ENCODE data around the gene ELP1.
"Not testable (repeated sequence)": the region's sequence is repeated elsewhere in the genome, so short reads cannot be mapped to it uniquely, and the experiment has no call there.

ELP1 gene

GRCh38 chr9:108897324-108898096 is 36.4 kb downstream of the ELP1 start:
- Histone ChIP-seq H3K36me3 (ENCODE audit: insufficient read depth, low read length) (peaks cover 75% of the 10 kb centered on the region), H3K9ac (ENCODE audit: low read depth, low read length) (no peak overlapping the region), H3K4me3 (ENCODE audit: low read length) (no peak overlapping the region), H3K4me2 (ENCODE audit: low read length) (no peak overlapping the region), H3K4me1 (ENCODE audit: control insufficient read depth, insufficient read depth, low read length) (no peaks in the 10 kb centered on the region), H3K27me3 (ENCODE audit: control insufficient read depth, insufficient read depth, low read length) (no peaks in the 10 kb centered on the region), H3K9me3 (replicated peaks; ENCODE audit: low read length) (no peaks in the 10 kb centered on the region)

- Histone ChIP-seq H3K36me3 (ENCODE audit: insufficient read depth, low read length) (peaks cover 85% of the 10 kb centered on the region), H3K9ac (ENCODE audit: low read depth, low read length) (no peak overlapping the region), H3K27me3 (ENCODE audit: control insufficient read depth, insufficient read depth, low read length) (no peaks in the 10 kb centered on the region), H3K4me2 (ENCODE audit: low read length) (no peak overlapping the region), H3K4me3 (ENCODE audit: low read length) (no peak overlapping the region), H3K4me1 (ENCODE audit: control insufficient read depth, insufficient read depth, low read length) (no peaks in the 10 kb centered on the region), H3K9me3 (replicated peaks; ENCODE audit: low read length) (no peaks in the 10 kb centered on the region)
Observed at GRCh38 chr9:108894225-108894997, 39.5 kb downstream of the ELP1 start.

GRCh38 chr9:108889649-108890067 is 44.3 kb downstream of the ELP1 start:
- Histone ChIP-seq H3K27me3 (ENCODE audit: control insufficient read depth, insufficient read depth, low read length) (no peaks in the 10 kb centered on the region), H3K9me3 (replicated peaks; ENCODE audit: low read length) (no peaks in the 10 kb centered on the region), H3K4me3 (ENCODE audit: low read length) (no peak overlapping the region), H3K36me3 (ENCODE audit: insufficient read depth, low read length) (peaks cover 53% of the 10 kb centered on the region), H3K4me1 (ENCODE audit: control insufficient read depth, insufficient read depth, low read length) (peaks cover 8% of the 10 kb centered on the region), H3K4me2 (ENCODE audit: low read length) (no peak overlapping the region), H3K9ac (ENCODE audit: low read depth, low read length) (no peak overlapping the region)

GRCh38 chr9:108886594-108887271 is 47.2 kb downstream of the ELP1 start:
- H3K9me3 ChIP-seq (replicated peaks; ENCODE audit: low read length); H3K4me2 ChIP-seq (ENCODE audit: low read length); H3K27me3 ChIP-seq (ENCODE audit: control insufficient read depth, insufficient read depth, low read length); H3K4me3 ChIP-seq (ENCODE audit: low read length); H3K9ac ChIP-seq (ENCODE audit: low read depth, low read length); H3K4me1 ChIP-seq (ENCODE audit: control insufficient read depth, insufficient read depth, low read length): not testable (repeated sequence)
- H3K36me3 ChIP-seq (ENCODE audit: insufficient read depth, low read length), result peaks cover 37% of the 10 kb centered on the region

- no peak overlapping the region for H3K4me2 ChIP-seq (ENCODE audit: low read length)
- no peaks in the 10 kb centered on the region for H3K9me3 ChIP-seq (replicated peaks; ENCODE audit: low read length)
- no peak overlapping the region for H3K4me3 ChIP-seq (ENCODE audit: low read length)
- no peaks in the 10 kb centered on the region for H3K27me3 ChIP-seq (ENCODE audit: control insufficient read depth, insufficient read depth, low read length)
- H3K36me3 ChIP-seq (ENCODE audit: insufficient read depth, low read length), result peaks cover 35% of the 10 kb centered on the region
- peaks cover 8% of the 10 kb centered on the region for H3K4me1 ChIP-seq (ENCODE audit: control insufficient read depth, insufficient read depth, low read length)
- H3K9ac ChIP-seq (ENCODE audit: low read depth, low read length), result no peak overlapping the region
Observed at GRCh38 chr9:108885643-108886348, 48.1 kb downstream of the ELP1 start.

- peaks cover 31% of the 10 kb centered on the region for H3K36me3 ChIP-seq (ENCODE audit: insufficient read depth, low read length)
Observed at GRCh38 chr9:108884701-108885100, 49.2 kb downstream of the ELP1 start.

GRCh38 chr9:108883085-108883484 is 50.8 kb downstream of the ELP1 start:
- Histone ChIP-seq H3K27me3 (ENCODE audit: control insufficient read depth, insufficient read depth, low read length) (no peaks in the 10 kb centered on the region), H3K9me3 (replicated peaks; ENCODE audit: low read length) (no peaks in the 10 kb centered on the region), H3K4me2 (ENCODE audit: low read length) (no peak overlapping the region), H3K36me3 (ENCODE audit: insufficient read depth, low read length) (peaks cover 37% of the 10 kb centered on the region), H3K9ac (ENCODE audit: low read depth, low read length) (no peak overlapping the region), H3K4me3 (ENCODE audit: low read length) (no peak overlapping the region), H3K4me1 (ENCODE audit: control insufficient read depth, insufficient read depth, low read length) (peaks cover 8% of the 10 kb centered on the region)

More at GRCh38 chr9:108884701-108885100, 49.2 kb downstream of the ELP1 start:
- H3K4me3 ChIP-seq (ENCODE audit: low read length), result no peak overlapping the region
- H3K4me1 ChIP-seq (ENCODE audit: control insufficient read depth, insufficient read depth, low read length), result peaks cover 8% of the 10 kb centered on the region
- no peaks in the 10 kb centered on the region for H3K9me3 ChIP-seq (replicated peaks; ENCODE audit: low read length)
- no peak overlapping the region for H3K4me2 ChIP-seq (ENCODE audit: low read length)
- no peaks in the 10 kb centered on the region for H3K27me3 ChIP-seq (ENCODE audit: control insufficient read depth, insufficient read depth, low read length)
- no peak overlapping the region for H3K9ac ChIP-seq (ENCODE audit: low read depth, low read length)

GRCh38 chr9:108882052-108882888 is 51.7 kb downstream of the ELP1 start:
- H3K27me3 ChIP-seq (ENCODE audit: control insufficient read depth, insufficient read depth, low read length), result no peaks in the 10 kb centered on the region
- peaks cover 40% of the 10 kb centered on the region for H3K36me3 ChIP-seq (ENCODE audit: insufficient read depth, low read length)
- peaks cover 8% of the 10 kb centered on the region for H3K4me1 ChIP-seq (ENCODE audit: control insufficient read depth, insufficient read depth, low read length)
- H3K4me3 ChIP-seq (ENCODE audit: low read length), result no peak overlapping the region
- no peak overlapping the region for H3K9ac ChIP-seq (ENCODE audit: low read depth, low read length)
- no peaks in the 10 kb centered on the region for H3K9me3 ChIP-seq (replicated peaks; ENCODE audit: low read length)
- H3K4me2 ChIP-seq (ENCODE audit: low read length), result no peak overlapping the region

- Histone ChIP-seq H3K4me1 (ENCODE audit: control insufficient read depth, insufficient read depth, low read length) (peaks cover 4% of the 10 kb centered on the region), H3K27me3 (ENCODE audit: control insufficient read depth, insufficient read depth, low read length) (no peaks in the 10 kb centered on the region), H3K4me2 (ENCODE audit: low read length) (no peak overlapping the region), H3K36me3 (ENCODE audit: insufficient read depth, low read length) (peaks cover 46% of the 10 kb centered on the region), H3K9me3 (replicated peaks; ENCODE audit: low read length) (no peaks in the 10 kb centered on the region), H3K9ac (ENCODE audit: low read depth, low read length) (no peak overlapping the region), H3K4me3 (ENCODE audit: low read length) (no peak overlapping the region)
Observed at GRCh38 chr9:108880738-108881316, 53.1 kb downstream of the ELP1 start.

GRCh38 chr9:108877524-108877923 is 56.4 kb downstream of the ELP1 start:
- no peaks in the 10 kb centered on the region for H3K4me1 ChIP-seq (ENCODE audit: control insufficient read depth, insufficient read depth, low read length)
- peaks cover 64% of the 10 kb centered on the region for H3K36me3 ChIP-seq (ENCODE audit: insufficient read depth, low read length)
- no peak overlapping the region for H3K4me3 ChIP-seq (ENCODE audit: low read length)
- H3K4me2 ChIP-seq (ENCODE audit: low read length), result no peak overlapping the region
- no peaks in the 10 kb centered on the region for H3K9me3 ChIP-seq (replicated peaks; ENCODE audit: low read length)
- H3K9ac ChIP-seq (ENCODE audit: low read depth, low read length), result no peak overlapping the region
- no peaks in the 10 kb centered on the region for H3K27me3 ChIP-seq (ENCODE audit: control insufficient read depth, insufficient read depth, low read length)

Data from skeletal muscle satellite cell (primary cell).